Stimulated activated naive CD4-positive, alpha-beta T cell treated with Interleukin-2 at 50 U/mL for 16 hours (primary cell): ENCODE results near the gene NDUFS4.
"Not testable (repeated sequence)": the region's sequence is repeated elsewhere in the genome, so short reads cannot be mapped to it uniquely, and the experiment has no call there.

Experiments
- DNase-seq: peaks from one replicate; lab custom pipeline; 2025; lab: John Stamatoyannopoulos, UW

The NDUFS4 gene

GRCh38 chr5:53575831-53576230 lies 15.4 kb downstream of the NDUFS4 start:
- no peak for DNase-seq

GRCh38 chr5:53576674-53577073 lies 16.2 kb downstream of the NDUFS4 start:
- DNase-seq, result no peak

GRCh38 chr5:53578854-53579253 lies 18.4 kb downstream of the NDUFS4 start:
- DNase-seq, result no peak

- no peak for DNase-seq
Observed at GRCh38 chr5:53580547-53580946, 20.1 kb downstream of the NDUFS4 start.

GRCh38 chr5:53582225-53582624 lies 21.8 kb downstream of the NDUFS4 start:
- DNase-seq, result no peak

GRCh38 chr5:53590759-53591158 lies 30.3 kb downstream of the NDUFS4 start:
- no peak for DNase-seq

GRCh38 chr5:53594419-53594818 lies 34.0 kb downstream of the NDUFS4 start:
- no peak for DNase-seq

- no peak for DNase-seq
Observed at GRCh38 chr5:53597894-53598293, 37.5 kb downstream of the NDUFS4 start.

- no peak for DNase-seq
Observed at GRCh38 chr5:53601570-53601969, 41.1 kb downstream of the NDUFS4 start.

GRCh38 chr5:53603009-53603687 lies 42.7 kb downstream of the NDUFS4 start:
- DNase-seq, result no peak

- DNase-seq, result no peak
Observed at GRCh38 chr5:53604309-53604708, 43.9 kb downstream of the NDUFS4 start.

GRCh38 chr5:53607886-53608285 lies 47.4 kb downstream of the NDUFS4 start:
- DNase-seq, result no peak

GRCh38 chr5:53608897-53609296 lies 48.5 kb downstream of the NDUFS4 start:
- not testable (repeated sequence) for DNase-seq

- no peak for DNase-seq
Observed at GRCh38 chr5:53613061-53613460, 52.6 kb downstream of the NDUFS4 start.

- DNase-seq, result no peak
Observed at GRCh38 chr5:53613536-53613935, 53.1 kb downstream of the NDUFS4 start.

- DNase-seq, result no peak
Observed at GRCh38 chr5:53614376-53614885, 54.0 kb downstream of the NDUFS4 start.

- DNase-seq, result no peak
Observed at GRCh38 chr5:53616939-53617549, 56.6 kb downstream of the NDUFS4 start.

- no peak for DNase-seq
Observed at GRCh38 chr5:53631251-53631650, 70.8 kb downstream of the NDUFS4 start.

GRCh38 chr5:53642061-53642460 lies 81.6 kb downstream of the NDUFS4 start:
- DNase-seq, result no peak

- no peak for DNase-seq
Observed at GRCh38 chr5:53643445-53643844, 83.0 kb downstream of the NDUFS4 start.

GRCh38 chr5:53645078-53645477 lies 84.6 kb downstream of the NDUFS4 start:
- DNase-seq, result no peak

- DNase-seq, result no peak
Observed at GRCh38 chr5:53649352-53649751, 88.9 kb downstream of the NDUFS4 start.

GRCh38 chr5:53660573-53660972 lies 100.1 kb downstream of the NDUFS4 start:
- not testable (repeated sequence) for DNase-seq

GRCh38 chr5:53665313-53665712 lies 104.9 kb downstream of the NDUFS4 start:
- not testable (repeated sequence) for DNase-seq
